ENCODE measurements around the gene KRTAP5-5. TPM values are rescaled to one million over a fixed set of nuclear protein-coding genes. Genes with fewer than 3 reads are reported as not detected.
"Not testable (repeated sequence)": the region's sequence is repeated elsewhere in the genome, so short reads cannot be mapped to it uniquely, and the experiment has no call there.

The KRTAP5-5 gene
- total and polyA plus RNA-seq, 8 donors, result not detected

DNA sequence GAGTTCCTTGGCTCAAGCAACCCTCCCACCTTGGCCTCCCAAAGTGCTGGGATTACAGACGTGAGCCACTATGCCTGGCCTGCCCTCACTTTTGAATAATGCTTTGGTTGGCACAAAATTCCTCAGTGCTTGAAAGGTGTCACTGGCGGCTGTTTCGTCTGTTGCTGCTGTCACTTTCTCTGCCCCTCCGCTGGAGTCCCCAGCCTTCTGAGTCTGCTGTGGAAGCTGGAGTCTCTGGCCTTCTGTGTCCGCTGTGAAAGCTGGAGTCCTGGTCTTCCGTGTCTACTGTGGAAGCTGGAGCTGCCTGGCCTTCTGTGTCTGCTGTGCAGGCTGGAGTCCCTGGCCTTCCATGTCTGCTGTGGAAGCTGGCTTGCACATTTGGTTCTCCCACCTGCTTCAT lies 39.6 kb upstream of the KRTAP5-5 start:
- H3K27me3 ChIP-seq, result peaks cover 0 to 47% (median 0%) of the 10 kb centered on the region in 3 donors
- TF ChIP-seq POLR2A (IDR thresholded peaks at IDR 0.05), result no peak
- no peak for TF ChIP-seq EP300 (IDR thresholded peaks at IDR 0.05)
- no peak for TF ChIP-seq POLR2AphosphoS5 (IDR thresholded peaks at IDR 0.05)
- TF ChIP-seq, protein P1, sequence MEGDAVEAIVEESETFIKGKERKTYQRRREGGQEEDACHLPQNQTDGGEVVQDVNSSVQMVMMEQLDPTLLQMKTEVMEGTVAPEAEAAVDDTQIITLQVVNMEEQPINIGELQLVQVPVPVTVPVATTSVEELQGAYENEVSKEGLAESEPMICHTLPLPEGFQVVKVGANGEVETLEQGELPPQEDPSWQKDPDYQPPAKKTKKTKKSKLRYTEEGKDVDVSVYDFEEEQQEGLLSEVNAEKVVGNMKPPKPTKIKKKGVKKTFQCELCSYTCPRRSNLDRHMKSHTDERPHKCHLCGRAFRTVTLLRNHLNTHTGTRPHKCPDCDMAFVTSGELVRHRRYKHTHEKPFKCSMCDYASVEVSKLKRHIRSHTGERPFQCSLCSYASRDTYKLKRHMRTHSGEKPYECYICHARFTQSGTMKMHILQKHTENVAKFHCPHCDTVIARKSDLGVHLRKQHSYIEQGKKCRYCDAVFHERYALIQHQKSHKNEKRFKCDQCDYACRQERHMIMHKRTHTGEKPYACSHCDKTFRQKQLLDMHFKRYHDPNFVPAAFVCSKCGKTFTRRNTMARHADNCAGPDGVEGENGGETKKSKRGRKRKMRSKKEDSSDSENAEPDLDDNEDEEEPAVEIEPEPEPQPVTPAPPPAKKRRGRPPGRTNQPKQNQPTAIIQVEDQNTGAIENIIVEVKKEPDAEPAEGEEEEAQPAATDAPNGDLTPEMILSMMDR (IDR thresholded peaks at IDR 0.05), result no peak
- no peak overlapping the region for H3K4me3 ChIP-seq
- no peaks in the 10 kb centered on the region for H3K36me3 ChIP-seq
- H3K27ac ChIP-seq, result no peak overlapping the region
- intact Hi-C loops (cut with DNase I; ENCODE audit: low total_unique reads), result no loop called here
- no peak for DNase-seq
- 90 to 98% (median 95%) methylated on average over 6 of the region's 6 CpGs for WGBS, 5 donors
- peaks cover 0 to 6% (median 0%) of the 10 kb centered on the region in 4 donors for H3K4me1 ChIP-seq
- H3K9me3 ChIP-seq, result no peaks in the 10 kb centered on the region

DNA sequence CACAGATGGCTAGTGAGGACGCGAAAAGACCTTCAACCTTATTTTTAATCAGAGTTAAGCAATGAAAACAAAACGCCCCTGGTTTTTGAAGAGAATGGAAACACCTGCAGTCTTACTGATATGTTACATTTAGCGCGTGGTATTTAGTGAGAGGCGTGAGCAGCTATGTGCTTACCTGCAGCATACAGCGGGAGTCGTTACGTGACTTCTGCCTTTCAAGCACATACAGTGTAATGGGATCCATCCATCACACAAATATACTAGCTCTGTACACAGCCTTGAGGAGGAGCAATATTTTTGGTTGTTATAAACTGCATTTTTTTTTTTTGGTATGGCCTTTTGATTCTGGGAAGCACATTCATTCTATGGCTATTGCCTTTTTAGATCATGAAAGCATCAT lies 36.9 kb upstream of the KRTAP5-5 start:
- H3K9me3 ChIP-seq, result no peaks in the 10 kb centered on the region
- TF ChIP-seq POLR2A (IDR thresholded peaks at IDR 0.05) (no peak), EP300 (IDR thresholded peaks at IDR 0.05) (no peak), POLR2AphosphoS5 (IDR thresholded peaks at IDR 0.05) (no peak)
- TF ChIP-seq, protein P1 (IDR thresholded peaks at IDR 0.05), result no peak
- DNase-seq, result no peak
- no peaks in the 10 kb centered on the region for H3K36me3 ChIP-seq
- no peak overlapping the region for H3K27ac ChIP-seq
- peaks cover 0 to 6% (median 0%) of the 10 kb centered on the region in 4 donors for H3K4me1 ChIP-seq
- WGBS, 5 donors, result 40 to 62% (median 55%) methylated on average over 9 of the region's 9 CpGs
- intact Hi-C loops (cut with DNase I; ENCODE audit: low total_unique reads), result no loop called here
- no peak overlapping the region for H3K4me3 ChIP-seq
- H3K27me3 ChIP-seq, result peaks cover 0 to 51% (median 0%) of the 10 kb centered on the region in 3 donors

DNA sequence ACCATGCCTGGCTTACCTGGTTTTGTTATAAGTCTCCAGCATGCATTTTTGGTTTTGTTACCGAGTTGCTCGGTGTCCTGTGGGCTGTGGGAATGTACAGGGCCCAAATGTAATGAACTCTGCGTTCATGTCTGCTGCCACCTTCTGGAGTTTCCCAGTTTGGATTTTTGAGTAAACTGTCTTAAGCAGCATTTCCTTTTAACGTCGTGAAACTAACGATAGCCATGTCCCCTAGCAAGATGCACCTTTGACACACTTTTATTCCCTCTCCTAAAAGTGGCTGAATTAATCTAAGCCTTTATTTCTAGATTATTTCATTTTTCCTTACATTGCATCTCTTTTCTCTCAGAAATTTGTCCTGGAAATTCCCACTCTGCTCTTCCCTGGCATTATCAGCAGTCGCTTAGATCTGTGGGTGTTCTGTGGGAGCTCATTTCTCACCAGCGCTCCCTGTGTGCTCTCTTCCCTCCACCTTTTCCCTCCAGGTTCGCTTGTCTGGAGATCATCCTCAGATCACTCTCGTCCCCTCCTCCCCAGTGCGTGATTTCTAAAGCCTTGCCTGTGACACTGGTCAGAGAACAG lies 33.5 kb upstream of the KRTAP5-5 start:
- H3K36me3 ChIP-seq; H3K4me1 ChIP-seq; intact Hi-C loops (cut with DNase I; ENCODE audit: low total_unique reads); H3K4me3 ChIP-seq; H3K27ac ChIP-seq; H3K9me3 ChIP-seq; DNase-seq: not testable (repeated sequence)
- H3K27me3 ChIP-seq, result peaks cover 0 to 60% (median 0%) of the 10 kb centered on the region in 3 donors
- 57 to 67% (median 66%) methylated on average over 11 of the region's 11 CpGs for WGBS, 5 donors

GRCh38 chr11:1596576-1597121 lies 32.9 kb upstream of the KRTAP5-5 start:
- H3K4me1 ChIP-seq; intact Hi-C loops (cut with DNase I; ENCODE audit: low total_unique reads); H3K4me3 ChIP-seq; H3K9me3 ChIP-seq; H3K36me3 ChIP-seq; H3K27ac ChIP-seq: not testable (repeated sequence)
- peaks cover 0 to 60% (median 0%) of the 10 kb centered on the region in 3 donors for H3K27me3 ChIP-seq
- peak in 1 of 2 donors; percentile 23 for DNase-seq
- 61 to 79% (median 72%) methylated on average over 17 to 19 of the region's 19 CpGs for WGBS, 5 donors

DNA sequence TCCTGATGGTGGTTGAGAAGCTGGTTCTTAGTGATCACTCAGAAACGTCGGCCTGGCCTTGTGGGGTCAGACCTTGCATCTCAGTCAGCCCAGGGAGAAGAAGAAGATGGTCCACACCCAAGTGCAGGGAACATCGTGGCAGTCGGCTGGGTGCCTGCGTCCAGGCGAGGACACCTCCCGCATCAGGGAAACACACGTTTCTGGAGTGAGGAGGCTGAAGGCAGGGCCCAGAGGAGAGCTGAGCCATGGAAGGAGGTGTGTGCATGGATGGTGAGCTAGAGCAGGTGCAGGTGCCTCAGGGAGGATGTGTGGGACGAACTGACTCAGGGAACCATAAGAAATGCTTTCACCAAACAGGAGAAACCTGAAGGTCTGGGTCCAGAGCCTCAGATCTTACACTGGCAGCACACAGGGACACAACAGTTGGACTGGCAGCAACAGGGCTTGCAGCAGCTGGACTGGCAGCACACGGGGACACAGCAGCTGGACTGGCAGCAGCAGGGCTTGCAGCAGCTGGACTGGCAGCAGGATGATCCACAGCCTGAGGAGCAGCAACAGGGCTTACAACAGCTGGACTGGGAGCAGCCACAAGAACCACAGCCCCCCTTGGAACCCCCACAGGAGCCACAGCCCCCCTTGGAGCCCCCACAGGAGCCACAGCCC lies 32.1 kb upstream of the KRTAP5-5 start:
- H3K36me3 ChIP-seq, result no peaks in the 10 kb centered on the region
- 76 to 86% (median 81%) methylated on average over 9 to 10 of the region's 10 CpGs for WGBS, 5 donors
- intact Hi-C loops (cut with DNase I; ENCODE audit: low total_unique reads), result no loop called here
- H3K27me3 ChIP-seq, result peaks cover 0 to 57% (median 0%) of the 10 kb centered on the region in 3 donors
- DNase-seq, result no peak
- no peaks in the 10 kb centered on the region for H3K9me3 ChIP-seq
- TF ChIP-seq POLR2A (IDR thresholded peaks at IDR 0.05), result no peak
- H3K27ac ChIP-seq, result no peak overlapping the region
- H3K4me1 ChIP-seq, result no peaks in the 10 kb centered on the region
- H3K4me3 ChIP-seq, result no peak overlapping the region

GRCh38 chr11:1597994-1598380 lies 31.6 kb upstream of the KRTAP5-5 start, which contains the start of gene KRTAP5-2:
Gene KRTAP5-2, minus strand, starts transcription at chr11:1598294. Its CDS starts 44 bp downstream, at chr11:1598250.
- H3K27ac ChIP-seq, result no peak within 1 kb of the TSS
- WGBS, 5 donors, result 69 to 85% (median 81%) methylated on average over 1 to 4 of the region's 4 CpGs; no CpG with 5 or more reads in 1 of the 5 donors
- H3K27me3 ChIP-seq, result peaks cover 0 to 58% (median 0%) of the 10 kb centered on the region in 3 donors
- no peaks in the 10 kb centered on the region for H3K9me3 ChIP-seq
- no peaks in the 10 kb centered on the region for H3K36me3 ChIP-seq
- intact Hi-C loops (cut with DNase I; ENCODE audit: low total_unique reads), result no loop called here
- H3K4me1 ChIP-seq, result no peaks in the 10 kb centered on the region
- DNase-seq, result no peak
- no peak within 1 kb of the TSS for H3K4me3 ChIP-seq
- no peak for TF ChIP-seq POLR2A (IDR thresholded peaks at IDR 0.05)
- TF ChIP-seq EP300 (IDR thresholded peaks at IDR 0.05), result no peak
- no peak for TF ChIP-seq POLR2AphosphoS5 (IDR thresholded peaks at IDR 0.05)
- TF ChIP-seq, protein P1 (IDR thresholded peaks at IDR 0.05), result no peak

DNA sequence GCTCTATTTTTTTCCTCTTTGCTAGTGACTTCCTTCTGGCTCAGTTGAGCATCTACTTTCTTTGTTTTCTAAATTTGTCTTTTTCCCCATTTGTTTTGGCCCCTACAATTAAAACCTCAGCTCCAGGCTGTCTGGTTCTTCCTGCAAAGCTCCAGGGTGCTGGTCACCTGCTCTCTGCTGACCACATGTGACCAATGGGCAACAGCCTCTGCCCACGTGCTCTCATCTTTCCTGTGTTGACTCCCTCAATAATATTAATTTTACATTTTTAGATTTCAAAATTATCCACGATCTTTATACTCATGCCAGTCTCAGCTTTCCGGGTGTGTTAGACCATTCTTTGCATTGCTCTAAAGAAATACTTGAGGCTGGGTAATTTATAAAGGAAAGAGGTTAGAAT lies 31.2 kb upstream of the KRTAP5-5 start:
- H3K27ac ChIP-seq; DNase-seq; intact Hi-C loops (cut with DNase I; ENCODE audit: low total_unique reads); H3K4me1 ChIP-seq; H3K36me3 ChIP-seq; H3K9me3 ChIP-seq; H3K4me3 ChIP-seq: not testable (repeated sequence)
- H3K27me3 ChIP-seq, result peaks cover 0 to 58% (median 0%) of the 10 kb centered on the region in 3 donors
- WGBS, 5 donors, result 76 to 87% (median 82%) methylated on average over 3 of the region's 3 CpGs
